Measurements from ENCODE around the gene MAN1A2.

GRCh38 chr1:117565745-117566455 is 198.7 kb downstream of the MAN1A2 start:
- no peak for TF ChIP-seq CTCF (IDR thresholded peaks at IDR 0.05; ENCODE audit: low read depth, low read length, poor library complexity, severe bottlenecking)
- no peak for TF ChIP-seq EZH2phosphoT487 (IDR thresholded peaks at IDR 0.05; ENCODE audit: borderline replicate concordance, low read length)
